ENCODE results near the gene FNDC10. TPM values are rescaled to one million over a fixed set of nuclear protein-coding genes. Genes with fewer than 3 reads are reported as not detected.
A peak's percentile ranks its signal among the peaks of the same experiment; 100 is the strongest.

The FNDC10 gene
- total RNA-seq, 4 donors from 2014 or later, result 1.4 to 3.0 (median 2.0) TPM

- peaks cover 0 to 39% (median 4%) of the 10 kb centered on the region in 4 donors for H3K4me1 ChIP-seq
- no peaks in the 10 kb centered on the region for H3K27me3 ChIP-seq
- no peak overlapping the region for H3K4me3 ChIP-seq
- DNase-seq (ENCODE audit: low spot score in 2 of 2), result no peak
- WGBS, 2 donors, result 82 to 84% methylated on average over 8 to 10 of the region's 10 CpGs
- TF ChIP-seq POLR2A (IDR thresholded peaks at IDR 0.05) (no peak), CTCF (IDR thresholded peaks at IDR 0.05) (no peak), EP300 (IDR thresholded peaks at IDR 0.05) (no peak)
- no peaks in the 10 kb centered on the region for H3K9me3 ChIP-seq
- H3K27ac ChIP-seq, result no peak overlapping the region
- peaks cover 0 to 28% (median 0%) of the 10 kb centered on the region in 3 donors for H3K36me3 ChIP-seq
Observed at GRCh38 chr1:1552263-1552639, 47.7 kb downstream of the FNDC10 start.

GRCh38 chr1:1551524-1552262 is 48.2 kb downstream of the FNDC10 start:
- Histone ChIP-seq H3K36me3 (peaks cover 0 to 33% (median 0%) of the 10 kb centered on the region in 3 donors), H3K27me3 (no peaks in the 10 kb centered on the region), H3K4me3 (no peak overlapping the region), H3K27ac (no peak overlapping the region), H3K4me1 (peaks cover 0 to 39% (median 4%) of the 10 kb centered on the region in 4 donors), H3K9me3 (no peaks in the 10 kb centered on the region)
- 84 to 89% methylated on average over 33 of the region's 33 CpGs for WGBS, 2 donors
- TF ChIP-seq EP300 (IDR thresholded peaks at IDR 0.05) (no peak), CTCF (IDR thresholded peaks at IDR 0.05) (no peak), POLR2A (IDR thresholded peaks at IDR 0.05) (no peak)
- no peak for DNase-seq (ENCODE audit: low spot score in 2 of 2)

GRCh38 chr1:1550591-1551432 is 49.1 kb downstream of the FNDC10 start:
- peak in 3 of 5 experiments; percentile 17 to 22 (median 18) for TF ChIP-seq CTCF (IDR thresholded peaks at IDR 0.05)
- TF ChIP-seq POLR2A (IDR thresholded peaks at IDR 0.05), result no peak
- no peak for TF ChIP-seq EP300 (IDR thresholded peaks at IDR 0.05)
- peaks cover 0 to 28% (median 0%) of the 10 kb centered on the region in 3 donors for H3K36me3 ChIP-seq
- WGBS, 2 donors, result 35 to 48% methylated on average over 14 of the region's 15 CpGs
- no peaks in the 10 kb centered on the region for H3K27me3 ChIP-seq
- H3K4me1 ChIP-seq, result peaks cover 0 to 39% (median 4%) of the 10 kb centered on the region in 4 donors
- H3K4me3 ChIP-seq, result no peak overlapping the region
- DNase-seq (ENCODE audit: low spot score in 2 of 2), result no peak
- no peaks in the 10 kb centered on the region for H3K9me3 ChIP-seq
- peak overlapping the region in 1 of 4 donors; percentile 41 for H3K27ac ChIP-seq

- Histone ChIP-seq H3K4me1 (peaks cover 0 to 37% (median 4%) of the 10 kb centered on the region in 4 donors), H3K9me3 (no peaks in the 10 kb centered on the region), H3K27me3 (no peaks in the 10 kb centered on the region), H3K27ac (peak overlapping the region in 1 of 4 donors; percentile 41), H3K36me3 (peaks cover 0 to 20% (median 0%) of the 10 kb centered on the region in 3 donors), H3K4me3 (no peak overlapping the region)
- no peak for TF ChIP-seq EP300 (IDR thresholded peaks at IDR 0.05)
- no peak for TF ChIP-seq POLR2A (IDR thresholded peaks at IDR 0.05)
- TF ChIP-seq CTCF (IDR thresholded peaks at IDR 0.05), result no peak
- DNase-seq (ENCODE audit: low spot score in 2 of 2), result no peak
- WGBS, 2 donors, result 55 to 62% methylated on average over 7 of the region's 7 CpGs
Observed at GRCh38 chr1:1550087-1550486, 49.8 kb downstream of the FNDC10 start.
